Endothelial cell of hepatic sinusoid (primary cell): ENCODE data around the gene DNASE1L1.

Experiments
- in situ Hi-C: cut with HindIII; loops from 2 replicates; pipeline ENCODE4 v1.10.0; 2017; ENCODE audit warnings: low sequenced_read_pairs

DNASE1L1 gene

GRCh38 chrX:154409222-154409871 lies at the start of gene DNASE1L1:
DNASE1L1 (minus strand) TSS chrX:154409254; CDS start chrX:154405568, 3,686 bp downstream.
- in situ Hi-C loops: no loop called here

- in situ Hi-C loops: no loop called here
Observed at GRCh38 chrX:154458116-154458953, 49.3 kb upstream of the DNASE1L1 start, which contains the start of gene PLXNA3. PLXNA3 (plus strand) TSS chrX:154458281; CDS start chrX:154460184, 1,903 bp downstream.

GRCh38 chrX:154457491-154458115 lies 48.5 kb upstream of the DNASE1L1 start:
- in situ Hi-C loops: no loop called here

- in situ Hi-C loops: no loop called here
Observed at GRCh38 chrX:154452823-154453222, 43.8 kb upstream of the DNASE1L1 start.

GRCh38 chrX:154450312-154450711 lies 41.3 kb upstream of the DNASE1L1 start:
- in situ Hi-C loops: no loop called here

- in situ Hi-C loops: loop anchor here (10.0 kb wide), 1 partner anchor 55 kb away; no protein-coding TSS in a partner anchor
Observed at GRCh38 chrX:154449618-154450017, 40.6 kb upstream of the DNASE1L1 start.

- in situ Hi-C loops: loop anchor here (10.0 kb wide), 1 partner anchor 56 kb away; no protein-coding TSS in a partner anchor
Observed at GRCh38 chrX:154448484-154448883, 39.4 kb upstream of the DNASE1L1 start.

GRCh38 chrX:154446430-154446829 lies 37.4 kb upstream of the DNASE1L1 start:
- in situ Hi-C loops: loop anchor here (10.0 kb wide), 1 partner anchor 58 kb away; no protein-coding TSS in a partner anchor

- in situ Hi-C loops: loop anchor here (10.0 kb wide), 1 partner anchor 59 kb away; no protein-coding TSS in a partner anchor
Observed at GRCh38 chrX:154445776-154446175, 36.7 kb upstream of the DNASE1L1 start.

GRCh38 chrX:154444755-154445246 lies 35.7 kb upstream of the DNASE1L1 start:
- in situ Hi-C loops: loop anchor here (10.0 kb wide), 1 partner anchor 60 kb away; no protein-coding TSS in a partner anchor

- in situ Hi-C loops: loop anchor here (10.0 kb wide), 1 partner anchor 61 kb away; no protein-coding TSS in a partner anchor
Observed at GRCh38 chrX:154443992-154444754, 35.1 kb upstream of the DNASE1L1 start, which contains the start of gene FAM50A. FAM50A (plus strand) TSS chrX:154444141; CDS start chrX:154444236, 95 bp downstream.

GRCh38 chrX:154443479-154443910 lies 34.4 kb upstream of the DNASE1L1 start:
- in situ Hi-C loops: loop anchor here (10.0 kb wide), 1 partner anchor 61 kb away; no protein-coding TSS in a partner anchor

- in situ Hi-C loops: loop anchor here (10.0 kb wide), 1 partner anchor 63 kb away; no protein-coding TSS in a partner anchor
Observed at GRCh38 chrX:154441984-154442707, 33.1 kb upstream of the DNASE1L1 start.

GRCh38 chrX:154441564-154441963 lies 32.5 kb upstream of the DNASE1L1 start:
- in situ Hi-C loops: loop anchor here (10.0 kb wide), 1 partner anchor 63 kb away; no protein-coding TSS in a partner anchor

GRCh38 chrX:154440623-154441357 lies 31.7 kb upstream of the DNASE1L1 start:
- in situ Hi-C loops: loop anchor here (10.0 kb wide), 1 partner anchor 64 kb away; no protein-coding TSS in a partner anchor

- in situ Hi-C loops: loop anchor here (10.0 kb wide), 1 partner anchor 65 kb away; no protein-coding TSS in a partner anchor
Observed at GRCh38 chrX:154439841-154440240, 30.8 kb upstream of the DNASE1L1 start.

GRCh38 chrX:154437971-154438893 lies 29.2 kb upstream of the DNASE1L1 start:
- in situ Hi-C loops: no loop called here
